Astrocyte of the cerebellum (primary cell): ENCODE measurements around the gene ATAD2B.
"Not testable (repeated sequence)": the region's sequence is repeated elsewhere in the genome, so short reads cannot be mapped to it uniquely, and the experiment has no call there.

Experiments
- DNase-seq: peaks from one replicate; pipeline ENCODE4 v3.0.0-alpha.2; 2011; ENCODE audit warnings: low read depth
- H3K4me3 ChIP-seq: 2 replicates; pipeline ENCODE4 v1.5.1; 2011; ENCODE audit warnings: mild to moderate bottlenecking, low read depth, low read length, moderate library complexity
- in situ Hi-C: cut with HindIII; loops from 2 replicates; pipeline ENCODE4 v1.10.0; 2017; ENCODE audit warnings: low sequenced_read_pairs
- TF ChIP-seq, protein P1 (sequence below): IDR thresholded peaks from 2 replicates; pipeline ENCODE4 v1.5.1; 2012; ENCODE audit warnings: low read length, low read depth, moderate library complexity, mild to moderate bottlenecking; ENCODE audit errors: missing control alignments

Gene ATAD2B

DNA sequence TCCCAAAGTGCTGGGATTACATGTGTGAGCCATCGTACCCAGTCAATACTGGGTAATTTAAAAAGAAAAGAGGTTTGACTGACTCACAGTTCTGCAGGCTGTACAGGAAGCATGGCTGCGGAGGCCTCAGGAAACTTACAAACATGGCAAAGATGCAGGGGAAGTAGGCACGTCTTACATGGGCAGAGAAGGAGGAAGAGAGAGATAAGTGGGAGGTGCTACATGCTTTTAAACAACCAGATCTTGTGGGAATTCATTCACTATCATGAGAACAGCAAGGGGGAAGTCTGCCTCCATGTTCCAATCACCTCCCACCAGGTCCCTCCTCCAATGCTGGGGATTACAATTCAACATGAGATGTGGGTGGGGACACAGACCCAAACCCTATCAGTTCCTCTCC is 192.5 kb downstream of the ATAD2B start:
- TF ChIP-seq, protein P1, sequence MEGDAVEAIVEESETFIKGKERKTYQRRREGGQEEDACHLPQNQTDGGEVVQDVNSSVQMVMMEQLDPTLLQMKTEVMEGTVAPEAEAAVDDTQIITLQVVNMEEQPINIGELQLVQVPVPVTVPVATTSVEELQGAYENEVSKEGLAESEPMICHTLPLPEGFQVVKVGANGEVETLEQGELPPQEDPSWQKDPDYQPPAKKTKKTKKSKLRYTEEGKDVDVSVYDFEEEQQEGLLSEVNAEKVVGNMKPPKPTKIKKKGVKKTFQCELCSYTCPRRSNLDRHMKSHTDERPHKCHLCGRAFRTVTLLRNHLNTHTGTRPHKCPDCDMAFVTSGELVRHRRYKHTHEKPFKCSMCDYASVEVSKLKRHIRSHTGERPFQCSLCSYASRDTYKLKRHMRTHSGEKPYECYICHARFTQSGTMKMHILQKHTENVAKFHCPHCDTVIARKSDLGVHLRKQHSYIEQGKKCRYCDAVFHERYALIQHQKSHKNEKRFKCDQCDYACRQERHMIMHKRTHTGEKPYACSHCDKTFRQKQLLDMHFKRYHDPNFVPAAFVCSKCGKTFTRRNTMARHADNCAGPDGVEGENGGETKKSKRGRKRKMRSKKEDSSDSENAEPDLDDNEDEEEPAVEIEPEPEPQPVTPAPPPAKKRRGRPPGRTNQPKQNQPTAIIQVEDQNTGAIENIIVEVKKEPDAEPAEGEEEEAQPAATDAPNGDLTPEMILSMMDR, result no peak
- no peak overlapping the region for H3K4me3 ChIP-seq
- no peak for DNase-seq
- in situ Hi-C loops, result no loop called here

DNA sequence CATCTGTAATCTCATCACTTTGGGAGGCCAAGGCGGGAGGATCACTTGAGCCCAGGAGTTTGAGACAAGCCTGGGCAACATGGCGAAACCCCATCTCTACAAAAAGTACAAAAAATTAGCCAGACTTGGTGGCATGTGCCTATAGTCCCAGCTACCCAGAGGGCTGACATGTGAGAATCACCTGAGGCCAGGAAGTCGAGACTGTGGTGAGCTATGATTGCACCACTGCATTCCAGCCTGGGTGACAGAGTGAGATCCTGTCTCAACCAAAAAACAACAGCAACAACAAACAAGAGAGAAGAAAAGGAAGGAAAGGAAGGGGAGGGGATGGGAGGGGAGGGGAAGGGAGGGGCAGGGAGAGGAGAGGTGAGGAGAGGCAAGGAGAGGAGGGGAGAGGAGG is 203.9 kb downstream of the ATAD2B start:
- H3K4me3 ChIP-seq, DNase-seq, in situ Hi-C loops: not testable (repeated sequence)

- in situ Hi-C loops, result no loop called here
- TF ChIP-seq, protein P1, result no peak
- DNase-seq, result no peak
Measured at GRCh38 chr2:23722255-23722654, 204.7 kb downstream of the ATAD2B start.

DNA sequence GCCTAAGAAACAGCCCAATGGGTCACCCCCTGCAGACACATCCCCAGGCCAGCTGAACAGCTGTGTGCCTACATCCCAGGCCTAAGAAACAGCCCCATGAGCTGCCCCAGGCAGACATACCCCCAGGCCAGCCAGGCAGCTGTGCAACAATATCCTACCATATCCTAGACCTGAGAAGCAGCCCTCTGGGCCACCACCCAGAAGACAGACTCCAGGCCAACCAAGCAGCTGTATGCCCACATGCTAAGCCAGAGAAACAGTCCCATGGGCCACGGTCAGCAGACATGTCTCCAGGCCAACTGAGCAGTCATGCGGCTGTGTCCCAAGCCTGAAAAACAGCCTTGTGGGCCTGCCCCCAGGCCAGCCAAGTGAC is 205.5 kb downstream of the ATAD2B start:
- TF ChIP-seq, protein P1, result no peak
- no peak overlapping the region for H3K4me3 ChIP-seq
- no peak for DNase-seq
- in situ Hi-C loops, result no loop called here

More at GRCh38 chr2:23722255-23722654, 204.7 kb downstream of the ATAD2B start:
- H3K4me3 ChIP-seq, result no peak overlapping the region

DNA sequence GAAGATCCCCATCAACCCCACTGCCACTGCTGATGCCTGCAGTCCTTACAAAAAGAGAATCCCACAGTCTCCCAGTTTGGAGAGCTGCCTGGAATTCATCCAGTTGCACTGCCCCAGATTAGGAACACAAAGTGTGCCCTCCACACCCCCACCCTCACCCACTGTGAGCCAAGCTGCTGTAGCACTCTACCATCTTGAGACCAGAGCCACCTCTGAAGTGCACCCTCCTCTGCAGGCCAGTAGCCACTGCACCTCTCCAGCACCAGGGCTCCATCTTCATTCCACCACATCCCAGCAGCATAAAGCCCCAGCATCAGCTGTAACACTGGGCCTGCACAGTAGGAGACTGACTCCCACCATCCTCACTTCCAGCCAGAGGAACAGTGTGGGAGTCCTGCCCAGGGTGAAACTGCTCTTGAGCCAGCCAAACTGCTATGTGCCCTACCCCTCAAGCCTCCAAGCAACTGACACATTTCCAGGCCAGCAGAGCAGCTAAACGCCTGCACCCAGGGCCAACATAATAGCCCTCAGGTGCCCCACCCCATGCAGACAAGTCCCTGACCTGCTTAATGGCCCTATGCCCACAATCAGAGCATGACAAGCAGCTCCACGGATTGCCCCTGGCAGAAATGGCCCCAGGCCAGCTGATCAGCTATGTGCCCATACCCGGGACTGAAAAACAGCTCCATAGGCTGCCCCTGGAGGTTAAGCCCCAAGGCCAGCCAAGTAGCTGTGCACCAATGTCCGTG is 206.0 kb downstream of the ATAD2B start:
- no peak for DNase-seq
- in situ Hi-C loops, result no loop called here
- TF ChIP-seq, protein P1, result no peak
- no peak overlapping the region for H3K4me3 ChIP-seq

GRCh38 chr2:23719716-23720115 is 207.2 kb downstream of the ATAD2B start:
- TF ChIP-seq, protein P1, result no peak
- in situ Hi-C loops, result no loop called here
- DNase-seq, result no peak

GRCh38 chr2:23718931-23719700 is 207.8 kb downstream of the ATAD2B start:
- TF ChIP-seq, protein P1, result no peak
- no peak for DNase-seq
- in situ Hi-C loops, result no loop called here
- no peak overlapping the region for H3K4me3 ChIP-seq

More at GRCh38 chr2:23719716-23720115, 207.2 kb downstream of the ATAD2B start:
- no peak overlapping the region for H3K4me3 ChIP-seq
